Fibroblast of lung (primary cell): ENCODE measurements around the gene C12orf76.

ENCODE experiments used
- CTCF ChIP-seq, 2 donors: IDR thresholded peaks in 1 of 2; conservative IDR thresholded peaks in 1 of 2; 1 replicate in 1 of 2; 2 replicates in 1 of 2; pipeline ENCODE4 v1.5.1; 2011 to 2012; ENCODE audit warnings: low read length in 2 of 2, control low read depth in 1 of 2, inconsistent platforms in 1 of 2, low read depth in 1 of 2, mild to moderate bottlenecking in 1 of 2
- EZH2 ChIP-seq: IDR thresholded peaks from 2 replicates; pipeline ENCODE4 v1.5.1; 2012; ENCODE audit warnings: low read length, control low read depth, mild to moderate bottlenecking; ENCODE audit errors: missing control alignments

GRCh38 chr12:110091136-110091711, 42.9 kb upstream of the C12orf76 start:
- TF ChIP-seq CTCF (conservative IDR thresholded peaks at IDR 0.05 in 1 of 2, IDR thresholded peaks at IDR 0.05 in 1 of 2; ENCODE audit: low read depth in 1 of 2, low read length in 2 of 2) = no peak
- TF ChIP-seq EZH2 = no peak
